Measurements from ENCODE around the gene DAB1. TPM values are rescaled to one million over a fixed set of nuclear protein-coding genes. Genes with fewer than 3 reads are reported as not detected.

Gene DAB1
- total RNA-seq, 4 donors from 2014 or later, result 0.48 to 1.1 (median 0.70) TPM

GRCh38 chr1:57276918-57277317 lies 146.9 kb downstream of the DAB1 start:
- ATAC-seq (ENCODE audit: low FRiP score), result no peak

GRCh38 chr1:57272601-57273000 lies 151.3 kb downstream of the DAB1 start:
- no peak for DNase-seq (ENCODE audit: low spot score)
- ATAC-seq (ENCODE audit: low FRiP score), result no peak
- no peak for TF ChIP-seq CTCF (IDR thresholded peaks at IDR 0.05)

More at GRCh38 chr1:57276918-57277317, 146.9 kb downstream of the DAB1 start:
- DNase-seq (ENCODE audit: low spot score), result no peak
- no peak for TF ChIP-seq CTCF (IDR thresholded peaks at IDR 0.05)

- DNase-seq (ENCODE audit: low spot score), result no peak
- no peak for TF ChIP-seq CTCF (IDR thresholded peaks at IDR 0.05)
- ATAC-seq (ENCODE audit: low FRiP score), result no peak
Measured at GRCh38 chr1:57272150-57272549, 151.7 kb downstream of the DAB1 start.

GRCh38 chr1:57270927-57271698 lies 152.7 kb downstream of the DAB1 start:
- ATAC-seq (ENCODE audit: low FRiP score) (no peak), DNase-seq (ENCODE audit: low spot score) (no peak)
- TF ChIP-seq CTCF (IDR thresholded peaks at IDR 0.05), result no peak

- no peak for ATAC-seq (ENCODE audit: low FRiP score)
- no peak for TF ChIP-seq CTCF (IDR thresholded peaks at IDR 0.05)
- no peak for DNase-seq (ENCODE audit: low spot score)
Measured at GRCh38 chr1:57269630-57270225, 154.1 kb downstream of the DAB1 start.

GRCh38 chr1:57265104-57265503 lies 158.8 kb downstream of the DAB1 start:
- ATAC-seq (ENCODE audit: low FRiP score), result no peak
- TF ChIP-seq CTCF (IDR thresholded peaks at IDR 0.05), result no peak
- no peak for DNase-seq (ENCODE audit: low spot score)

- no peak for TF ChIP-seq CTCF (IDR thresholded peaks at IDR 0.05)
- no peak for DNase-seq (ENCODE audit: low spot score)
- no peak for ATAC-seq (ENCODE audit: low FRiP score)
Measured at GRCh38 chr1:57262472-57262871, 161.4 kb downstream of the DAB1 start.

Measured in omental fat pad (tissue), 4 donors.